Heart right ventricle (tissue), 16 donors: ENCODE results near the gene ANKRD42. TPM values are rescaled to one million over a fixed set of nuclear protein-coding genes. Genes with fewer than 3 reads are reported as not detected.
"Not testable (repeated sequence)": the region's sequence is repeated elsewhere in the genome, so short reads cannot be mapped to it uniquely, and the experiment has no call there.

ENCODE experiments used
- ATAC-seq, 8 donors: fragments of 200-7000 bp; cut with Tn5 transposase; one replicate each; pipeline ENCODE4 v1.9.1; 2020; ENCODE audit warnings: mild to moderate bottlenecking in 8 of 8, moderate library complexity in 8 of 8, moderate number of reproducible peaks in 1 of 8
- DNase-seq, 2 donors: peaks; one replicate each; pipeline ENCODE4 v3.0.0-alpha.2; 2020
- H3K27ac ChIP-seq, 10 donors: fragments of 200-600 bp; sonication (generic) in 2 of 10; one replicate each; pipeline versions ENCODE4 v1.5.0 to v1.8.0; 2020 to 2022; ENCODE audit warnings: mild to moderate bottlenecking in 3 of 10
- H3K27me3 ChIP-seq, 7 donors: fragments of 200-600 bp; one replicate each; pipeline ENCODE4 v1.8.0; 2021 to 2022; ENCODE audit warnings: mild to moderate bottlenecking in 2 of 7
- H3K36me3 ChIP-seq, 9 donors: fragments of 200-600 bp; sonication (generic) in 1 of 9; one replicate each; pipeline versions ENCODE4 v1.5.0 to v1.8.0; 2020 to 2022; ENCODE audit warnings: mild to moderate bottlenecking in 2 of 9
- H3K4me1 ChIP-seq, 9 donors: fragments of 200-600 bp; sonication (generic) in 1 of 9; one replicate each; pipeline versions ENCODE4 v1.5.0 to v1.8.0; 2020 to 2022; ENCODE audit warnings: mild to moderate bottlenecking in 4 of 9
- H3K4me3 ChIP-seq, 10 donors: fragments of 200-600 bp; sonication (generic) in 2 of 10; one replicate each; pipeline versions ENCODE4 v1.5.0 to v1.8.0; 2020 to 2022; ENCODE audit warnings: mild to moderate bottlenecking in 7 of 10, moderate library complexity in 2 of 10
- H3K9me3 ChIP-seq, 11 donors: fragments of 200-600 bp in 10 of 11; sonication (generic) in 2 of 11; one replicate each; pipeline versions ENCODE4 v1.5.0 to v1.8.0; 2013 to 2022; ENCODE audit warnings: mild to moderate bottlenecking in 2 of 11, control low read depth in 1 of 11, moderate library complexity in 1 of 11
- WGBS, 2 donors: extraction: QIAGEN DNeasy Blood & Tissue Kit; methylation state at CpG; one replicate each; pipeline ENCODE4 v1.1.7; 2013; ENCODE audit warnings: inconsistent platforms in 1 of 2; 5-methylcytosine and 5-hydroxymethylcytosine counted together
- intact Hi-C, 10 donors: fragments of 100-400 bp; cut with DNase I; formaldehyde crosslinking; loops; one replicate each; pipeline versions ENCODE4 v1.11.1 to v1.14.2; 2022
- polyA plus RNA-seq, 2 donors: library from polyadenylated mRNA; stranded (reverse); fragments of 200-250 nt; gene quantifications; one replicate each; pipeline ENCODE4 v1.2.3, GENCODE V29; 2013
- total RNA-seq, 10 donors: library from RNA; stranded (reverse); fragmentation: NEBNext Ultra II Directional in 3 of 10; extraction: Animal tissue kit (Norgen Biotek cat#: 25700) in 3 of 10; gene quantifications; one replicate each; pipeline versions ENCODE4 v1.2.1 to v1.2.4, GENCODE V29; 2021 to 2023
- TF ChIP-seq, protein P1 (sequence below), 9 donors: fragments of 200-600 bp; sonication (generic) in 2 of 9; IDR thresholded peaks; one replicate each; pipeline versions ENCODE4 v1.5.0 to v1.8.0; 2021 to 2022; ENCODE audit warnings: antibody characterized with exemption in 9 of 9, mild to moderate bottlenecking in 5 of 9, moderate library complexity in 1 of 9
- donor health status: Arrhythmogenic right ventricular cardiomyopathy.
- donor health status: ischemic (EF 13 %, LVEDD 7.1; RV severe dilation, severe dysfunction).
- donor health status: healthy with polysubstance abuse.
- donor health status: DM: no; HTN: yes; CAD: no.
- donor health status: DM: no; HTN: no; CAD: no.
- donor health status: ischemic (EF 25% LVEDD 6.9; RV normal size, moderate dysfunction).
- donor health status: ischemic (EF 25% LVEDD 5.7; RV mildly dilated, moderate dysfunction).
- donor health status: healthy.
- donor health status: DM: yes; HTN: yes; CAD: no.
- donor health status: Ischemic cardiomyopathy.
- donor health status: ischemic (EF 35%, LVEDD 5.7; RV mildly dilated, moderate dysfunction).
- donor health status: nonischemic (EF 11% LVEDD 7.7; RV severe dilation, severe dysfunction).
- donor health status: DM: yes; HTN: yes; CAD: no.
- donor health status: PGD.
- donor health status: ischemic (EF 29% LVEDD 5.4; RV normal size, mild dysfunction).
- donor health status: nonischemic (EF 23%, LVEDD 6.1; RV moderate dilation, normal function).

The ANKRD42 gene
- total and polyA plus RNA-seq, 12 donors, result 2.0 to 10.7 (median 5.7) TPM

DNA sequence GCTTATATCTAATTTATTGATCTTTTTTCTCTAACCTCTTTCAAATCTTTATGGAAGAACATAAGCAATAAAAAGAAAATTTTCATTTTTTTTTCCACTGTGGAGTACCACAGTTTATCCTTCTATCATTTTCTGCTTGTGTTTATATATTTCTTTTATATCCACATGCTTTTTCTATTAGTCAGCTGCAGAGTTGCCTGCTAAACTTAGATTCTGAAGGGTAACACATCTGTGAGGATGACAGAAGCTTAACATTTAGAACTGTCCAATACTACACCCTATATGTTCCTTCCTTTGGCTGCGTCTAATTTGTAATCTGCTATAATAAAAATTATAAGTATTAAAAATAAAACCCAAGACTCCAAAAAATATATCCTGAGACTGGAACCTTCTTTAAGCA, 71.8 kb downstream of the ANKRD42 start:
- DNase-seq (no peak), ATAC-seq (peak in 1 of 8 donors; percentile 46)
- H3K4me1 ChIP-seq, result peaks cover 0 to 3% (median 0%) of the 10 kb centered on the region in 9 donors
- no peak overlapping the region for H3K27ac ChIP-seq
- TF ChIP-seq, protein P1, sequence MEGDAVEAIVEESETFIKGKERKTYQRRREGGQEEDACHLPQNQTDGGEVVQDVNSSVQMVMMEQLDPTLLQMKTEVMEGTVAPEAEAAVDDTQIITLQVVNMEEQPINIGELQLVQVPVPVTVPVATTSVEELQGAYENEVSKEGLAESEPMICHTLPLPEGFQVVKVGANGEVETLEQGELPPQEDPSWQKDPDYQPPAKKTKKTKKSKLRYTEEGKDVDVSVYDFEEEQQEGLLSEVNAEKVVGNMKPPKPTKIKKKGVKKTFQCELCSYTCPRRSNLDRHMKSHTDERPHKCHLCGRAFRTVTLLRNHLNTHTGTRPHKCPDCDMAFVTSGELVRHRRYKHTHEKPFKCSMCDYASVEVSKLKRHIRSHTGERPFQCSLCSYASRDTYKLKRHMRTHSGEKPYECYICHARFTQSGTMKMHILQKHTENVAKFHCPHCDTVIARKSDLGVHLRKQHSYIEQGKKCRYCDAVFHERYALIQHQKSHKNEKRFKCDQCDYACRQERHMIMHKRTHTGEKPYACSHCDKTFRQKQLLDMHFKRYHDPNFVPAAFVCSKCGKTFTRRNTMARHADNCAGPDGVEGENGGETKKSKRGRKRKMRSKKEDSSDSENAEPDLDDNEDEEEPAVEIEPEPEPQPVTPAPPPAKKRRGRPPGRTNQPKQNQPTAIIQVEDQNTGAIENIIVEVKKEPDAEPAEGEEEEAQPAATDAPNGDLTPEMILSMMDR (IDR thresholded peaks at IDR 0.05), result no peak
- H3K27me3 ChIP-seq, result no peaks in the 10 kb centered on the region
- intact Hi-C loops, result no loop called here
- WGBS, 2 donors, result 95 to 96% methylated on average over 1 of the region's 1 CpG
- peaks cover 0 to 95% (median 24%) of the 10 kb centered on the region in 9 donors for H3K36me3 ChIP-seq
- no peaks in the 10 kb centered on the region for H3K9me3 ChIP-seq
- no peak overlapping the region for H3K4me3 ChIP-seq

DNA sequence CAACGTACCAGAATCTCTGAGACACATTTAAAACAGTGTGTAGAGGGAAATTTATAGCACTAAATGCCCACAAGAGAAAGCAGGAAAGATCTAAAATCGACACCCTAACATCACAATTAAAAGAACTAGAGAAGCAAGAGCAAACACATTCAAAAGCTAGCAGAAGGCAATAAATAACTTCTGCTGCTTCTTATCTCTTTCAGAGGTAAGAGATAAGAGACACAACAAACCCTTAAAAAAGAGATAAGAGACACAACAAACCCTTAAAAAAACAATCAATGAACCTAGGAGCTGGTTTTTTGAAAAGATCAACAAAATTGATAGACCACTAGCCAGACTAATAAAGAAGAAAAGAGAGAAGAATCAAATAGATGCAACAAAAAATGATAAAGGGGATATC, 75.6 kb downstream of the ANKRD42 start:
- H3K9me3 ChIP-seq, H3K27ac ChIP-seq, intact Hi-C loops, DNase-seq, ATAC-seq, H3K4me3 ChIP-seq, H3K27me3 ChIP-seq, H3K4me1 ChIP-seq: not testable (repeated sequence)
- 66 to 73% methylated on average over 2 of the region's 2 CpGs for WGBS, 2 donors
- peaks cover 0 to 95% (median 30%) of the 10 kb centered on the region in 9 donors for H3K36me3 ChIP-seq

DNA sequence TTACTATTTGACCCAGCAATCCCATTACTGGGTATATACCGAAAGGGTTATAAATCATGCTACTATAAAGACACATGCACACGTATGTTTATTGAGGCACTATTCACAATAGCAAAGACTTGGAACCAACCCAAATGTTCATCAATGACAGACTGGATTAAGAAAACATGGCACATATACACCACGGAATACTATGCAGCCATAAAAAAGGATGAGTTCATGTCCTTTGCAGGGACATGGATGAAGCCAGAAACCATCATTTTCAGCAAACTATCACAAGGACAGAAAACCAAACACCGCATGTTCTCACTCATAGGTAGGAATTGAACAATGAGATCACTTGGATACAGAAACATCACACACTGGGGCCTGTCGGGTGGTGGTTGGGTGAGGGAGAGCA, 78.2 kb downstream of the ANKRD42 start:
- H3K27ac ChIP-seq, H3K27me3 ChIP-seq, H3K4me1 ChIP-seq, intact Hi-C loops, ATAC-seq, DNase-seq, H3K4me3 ChIP-seq, H3K9me3 ChIP-seq: not testable (repeated sequence)
- peaks cover 0 to 95% (median 33%) of the 10 kb centered on the region in 9 donors for H3K36me3 ChIP-seq
- 96 to 98% methylated on average over 5 of the region's 5 CpGs for WGBS, 2 donors

DNA sequence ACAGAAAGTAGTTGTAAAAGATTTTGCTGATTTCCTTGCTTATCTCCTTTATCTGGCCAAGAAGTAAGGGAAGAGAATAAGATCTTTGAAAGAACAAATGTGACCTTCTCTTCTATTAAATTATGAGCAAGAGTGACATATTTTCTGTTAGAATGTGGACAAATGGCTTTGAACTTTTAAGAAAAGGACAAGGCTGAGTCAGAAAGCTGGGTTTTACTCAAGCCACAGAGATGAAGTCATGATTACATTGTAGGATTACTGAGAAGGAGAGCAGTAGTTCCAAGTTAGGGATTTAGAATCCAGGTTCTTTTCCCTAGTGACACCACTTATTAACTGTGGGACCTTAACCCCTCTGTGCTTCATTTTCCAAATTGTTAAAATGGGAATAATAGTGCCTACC, 79.1 kb downstream of the ANKRD42 start:
- intact Hi-C loops, result no loop called here
- TF ChIP-seq, protein P1 (IDR thresholded peaks at IDR 0.05), result no peak
- DNase-seq, result no peak
- no peak for ATAC-seq
- no peak overlapping the region for H3K27ac ChIP-seq
- H3K36me3 ChIP-seq, result peaks cover 0 to 95% (median 33%) of the 10 kb centered on the region in 9 donors
- no peaks in the 10 kb centered on the region for H3K4me1 ChIP-seq
- no peak overlapping the region for H3K4me3 ChIP-seq
- peaks cover 0 to 8% (median 0%) of the 10 kb centered on the region in 11 donors for H3K9me3 ChIP-seq
- no peaks in the 10 kb centered on the region for H3K27me3 ChIP-seq

DNA sequence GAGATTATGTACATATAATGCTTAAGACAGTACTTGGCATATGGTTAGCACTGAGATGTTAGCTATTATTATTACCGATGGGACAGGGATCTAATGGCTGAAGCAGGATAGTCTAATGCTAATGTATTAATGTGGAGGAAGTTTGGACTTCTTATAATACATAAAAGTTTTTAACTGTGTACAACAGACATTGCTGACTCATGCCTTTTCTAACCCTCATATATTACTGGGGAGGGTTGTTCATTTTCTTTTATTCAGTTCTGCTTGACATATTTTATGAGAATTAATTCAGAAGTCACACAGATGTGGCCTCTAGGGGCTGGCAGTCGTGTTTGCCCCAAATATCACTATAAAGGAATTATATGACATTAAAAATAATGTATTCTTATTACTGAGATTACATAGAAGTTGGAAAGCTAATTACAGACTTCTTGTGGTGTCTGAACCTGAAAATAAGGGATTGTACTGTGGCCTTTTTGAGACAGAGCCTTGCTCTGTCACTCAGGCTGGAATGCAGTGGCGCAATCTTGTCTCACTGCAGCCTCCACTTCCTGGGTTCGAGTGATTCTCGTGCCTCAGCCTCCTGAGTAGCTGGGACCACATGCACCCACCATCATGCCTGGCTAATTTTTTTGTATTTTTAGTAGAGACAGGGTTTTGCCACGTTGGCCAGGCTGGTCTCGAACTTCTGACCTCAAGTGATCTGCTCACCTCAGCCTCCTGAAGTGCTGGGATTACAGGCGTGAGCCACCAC, 82.6 kb downstream of the ANKRD42 start:
- 91 to 95% methylated on average over 8 of the region's 8 CpGs for WGBS, 2 donors
- H3K4me3 ChIP-seq, result no peak overlapping the region
- peaks cover 0 to 8% (median 0%) of the 10 kb centered on the region in 11 donors for H3K9me3 ChIP-seq
- H3K27ac ChIP-seq, result no peak overlapping the region
- TF ChIP-seq, protein P1 (IDR thresholded peaks at IDR 0.05), result no peak
- DNase-seq, result no peak
- intact Hi-C loops, result no loop called here
- ATAC-seq, result no peak
- peaks cover 0 to 96% (median 41%) of the 10 kb centered on the region in 9 donors for H3K36me3 ChIP-seq
- no peaks in the 10 kb centered on the region for H3K27me3 ChIP-seq
- peaks cover 0 to 3% (median 0%) of the 10 kb centered on the region in 9 donors for H3K4me1 ChIP-seq
